Mesodermal cell (in vitro differentiated cells): Measurements from ENCODE around the gene GPC3.

ENCODE experiments used
- H3K27ac ChIP-seq: 2 replicates; pipeline ENCODE4 v1.7.0; 2013; ENCODE audit warnings: mild to moderate bottlenecking, low read depth, low read length, moderate library complexity; ENCODE audit not compliant: severe bottlenecking
- H3K36me3 ChIP-seq: 2 replicates; pipeline ENCODE4 v1.7.1; 2013; ENCODE audit warnings: mild to moderate bottlenecking, low read length, moderate library complexity; ENCODE audit not compliant: control insufficient read depth, insufficient read depth
- H3K4me1 ChIP-seq: one replicate; pipeline ENCODE4 v1.7.1; 2013; ENCODE audit warnings: mild to moderate bottlenecking, low read length; ENCODE audit not compliant: insufficient read depth, control insufficient read depth, poor library complexity, severe bottlenecking
- H3K4me3 ChIP-seq: 2 replicates; pipeline ENCODE4 v1.7.0; 2013; ENCODE audit warnings: low read length, control low read depth, mild to moderate bottlenecking; ENCODE audit not compliant: insufficient read depth, poor library complexity, severe bottlenecking; ENCODE audit errors: extremely low read depth
- H3K9me3 ChIP-seq: 2 replicates; pipeline ENCODE4 v1.7.1; 2013; ENCODE audit warnings: mild to moderate bottlenecking, low read length, moderate library complexity; ENCODE audit not compliant: control insufficient read depth
- WGBS, 2 experiments: methylation state at CpG; one replicate each; pipeline ENCODE4 v1.1.5; 2013; ENCODE audit warnings: missing lambda C conversion rate in 2 of 2; ENCODE audit not compliant: insufficient coverage in 2 of 2; 5-methylcytosine and 5-hydroxymethylcytosine counted together

Gene GPC3

DNA sequence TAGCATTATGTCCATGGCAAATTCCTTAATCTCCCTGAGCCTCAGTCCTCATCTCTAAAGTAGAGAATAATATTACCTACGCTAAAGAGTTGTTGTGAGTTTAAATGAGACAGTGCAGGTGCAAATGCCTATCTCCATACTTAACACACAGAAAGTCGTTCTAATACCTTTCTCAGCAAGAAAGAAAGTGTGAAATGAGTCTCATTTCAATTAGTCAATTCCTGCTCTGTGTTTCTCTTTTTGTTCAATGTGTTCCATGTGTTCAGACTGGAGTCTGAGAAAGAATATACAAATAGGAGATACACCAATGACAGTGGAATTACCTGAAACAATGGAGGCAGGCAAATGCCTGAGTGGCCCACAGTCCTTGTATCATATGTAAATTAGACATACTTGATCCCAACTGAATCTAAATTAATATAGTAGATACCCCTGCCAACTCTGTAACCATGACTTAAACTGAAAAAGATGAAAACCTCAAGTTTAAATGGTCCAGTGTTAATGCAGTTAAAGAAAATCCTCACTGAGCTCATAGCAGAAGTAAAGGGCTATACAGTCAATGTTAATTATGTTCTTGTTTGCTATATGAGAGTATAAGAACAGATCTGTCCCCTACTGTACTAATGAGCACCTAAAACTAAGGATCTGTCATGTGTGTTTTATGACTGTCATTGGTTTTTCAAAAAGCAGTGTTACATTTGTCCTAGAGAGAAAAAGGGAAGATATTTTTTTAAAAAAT lies 68.2 kb downstream of the GPC3 start:
- no CpG with 5 or more reads among the region's 2 CpGs for WGBS, 2 experiments
- no peaks in the 10 kb centered on the region for H3K36me3 ChIP-seq
- no peaks in the 10 kb centered on the region for H3K9me3 ChIP-seq
- H3K4me3 ChIP-seq: no peak overlapping the region
- no peak overlapping the region for H3K27ac ChIP-seq
- no peaks in the 10 kb centered on the region for H3K4me1 ChIP-seq

DNA sequence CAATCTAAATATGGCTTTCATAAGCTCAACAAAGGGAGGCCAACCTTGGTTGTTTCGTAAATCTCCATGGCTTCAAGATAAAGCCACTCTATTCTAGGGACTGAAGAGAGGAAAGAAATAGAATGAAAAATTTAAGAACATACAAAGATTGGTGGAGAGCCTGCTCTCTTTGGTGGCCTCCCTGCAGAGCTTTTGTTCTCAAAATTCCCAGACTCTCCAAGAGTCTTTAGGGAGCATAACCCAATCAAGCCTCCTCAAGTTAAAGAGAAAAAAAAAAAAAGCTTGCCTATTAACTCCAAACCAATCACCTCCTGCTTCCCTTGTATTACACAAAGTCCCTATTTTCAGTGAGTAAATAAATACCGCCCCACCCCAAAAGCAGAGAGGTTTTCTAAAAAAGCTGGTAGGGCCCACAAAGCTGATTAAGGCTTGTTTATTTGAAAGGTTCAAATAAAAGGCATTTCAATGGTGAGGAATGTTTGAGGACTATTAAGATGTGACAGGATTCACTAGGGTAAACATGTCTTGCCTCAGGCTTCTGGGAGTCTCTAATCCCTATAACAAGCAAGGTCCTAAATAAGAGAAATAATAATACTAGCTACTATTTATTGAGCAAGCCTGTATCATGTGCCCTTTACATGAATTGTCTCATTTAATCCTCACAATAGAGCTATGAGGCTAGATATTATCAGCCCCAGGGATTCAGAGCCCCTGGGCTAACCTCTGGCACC lies 71.6 kb downstream of the GPC3 start:
- H3K27ac ChIP-seq: peak overlapping the region; percentile 36
- no peaks in the 10 kb centered on the region for H3K9me3 ChIP-seq
- no peak overlapping the region for H3K4me3 ChIP-seq
- no peaks in the 10 kb centered on the region for H3K4me1 ChIP-seq
- no peaks in the 10 kb centered on the region for H3K36me3 ChIP-seq
- WGBS, 2 experiments: no CpG with 5 or more reads among the region's 2 CpGs

DNA sequence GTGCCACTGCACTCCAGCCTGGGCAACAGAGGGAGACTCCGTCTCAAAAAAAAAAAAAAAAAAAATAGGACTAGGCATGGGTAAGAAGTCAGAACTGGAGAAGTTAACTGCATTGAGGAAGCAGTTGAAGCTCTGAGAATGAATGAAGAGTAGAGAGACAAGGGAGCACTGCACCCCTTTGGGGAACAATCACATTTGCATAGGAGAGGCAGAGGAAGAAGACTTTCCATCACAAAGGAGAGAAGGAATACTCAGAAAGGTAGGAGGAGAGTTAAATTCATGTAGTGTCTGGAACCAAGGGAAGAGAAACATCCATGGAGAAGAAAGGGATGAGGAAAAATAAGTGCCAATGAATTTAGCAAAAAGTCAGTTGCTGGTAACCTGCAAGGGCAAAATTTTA lies 72.4 kb downstream of the GPC3 start:
- no peak overlapping the region for H3K4me3 ChIP-seq
- no CpG with 5 or more reads among the region's 1 CpG for WGBS, 2 experiments
- H3K27ac ChIP-seq: no peak overlapping the region
- no peaks in the 10 kb centered on the region for H3K9me3 ChIP-seq
- H3K36me3 ChIP-seq: no peaks in the 10 kb centered on the region
- H3K4me1 ChIP-seq: no peaks in the 10 kb centered on the region

DNA sequence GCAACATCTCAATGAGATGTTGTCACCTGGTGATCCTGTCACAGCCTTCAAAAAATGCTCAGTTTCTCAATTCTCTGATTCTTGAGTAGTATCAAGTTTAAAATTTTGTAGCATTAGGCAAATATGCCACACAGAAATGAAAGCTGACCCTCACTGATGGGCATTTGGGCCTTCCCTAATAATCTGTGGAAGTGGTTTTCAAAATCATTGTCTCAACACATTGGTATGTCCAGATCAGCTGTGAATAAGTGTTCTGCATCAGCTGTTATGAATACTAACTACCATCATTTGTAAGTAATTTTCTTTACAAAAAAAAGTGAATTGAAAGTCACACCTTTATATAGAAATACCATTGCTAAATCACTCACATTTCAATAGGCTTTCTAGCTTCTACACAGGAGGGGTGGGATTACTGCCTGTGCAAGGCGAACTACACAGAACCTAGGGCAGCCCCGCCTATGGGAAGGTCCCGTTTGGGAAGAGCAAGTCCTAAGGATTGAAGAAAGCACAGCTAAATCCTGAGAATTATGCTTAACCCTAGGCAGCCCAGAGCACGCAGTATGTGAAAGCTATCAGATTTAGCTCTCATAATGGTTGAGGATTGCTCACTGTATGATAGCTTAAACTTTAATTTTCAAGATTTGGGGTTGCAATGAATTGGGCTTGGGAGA lies 73.4 kb downstream of the GPC3 start:
- 40 to 100% methylated on average over 1 to 2 of the region's 4 CpGs for WGBS, 2 experiments
- H3K27ac ChIP-seq: no peak overlapping the region
- H3K9me3 ChIP-seq: no peaks in the 10 kb centered on the region

DNA sequence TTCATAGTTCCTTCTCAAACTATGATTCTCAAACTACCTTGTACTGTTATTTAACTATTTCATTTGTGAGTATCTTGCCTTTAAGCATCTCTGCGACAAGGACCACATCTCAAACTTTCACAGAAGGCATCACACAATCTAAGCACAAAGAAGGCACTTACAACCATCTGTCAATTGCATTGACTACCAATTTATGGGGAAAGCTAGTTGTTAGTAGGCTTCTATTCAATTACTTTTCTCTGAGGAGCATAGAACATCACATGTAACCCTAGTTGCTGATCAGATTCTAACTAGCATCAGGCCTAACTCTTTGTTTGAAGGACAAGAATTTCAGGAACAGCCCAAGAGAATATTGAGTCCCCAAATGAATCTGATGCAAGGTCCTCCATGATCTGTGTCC lies 74.9 kb downstream of the GPC3 start:
- H3K27ac ChIP-seq: no peak overlapping the region
- WGBS, 2 experiments: no CpG with 5 or more reads among the region's 1 CpG
- no peaks in the 10 kb centered on the region for H3K36me3 ChIP-seq
- H3K4me3 ChIP-seq: no peak overlapping the region
- H3K4me1 ChIP-seq: no peaks in the 10 kb centered on the region
- no peaks in the 10 kb centered on the region for H3K9me3 ChIP-seq

More for the DNA sequence above, 73.4 kb downstream of the GPC3 start:
- Histone ChIP-seq H3K4me3 (no peak overlapping the region), H3K4me1 (no peaks in the 10 kb centered on the region), H3K36me3 (no peaks in the 10 kb centered on the region)

DNA sequence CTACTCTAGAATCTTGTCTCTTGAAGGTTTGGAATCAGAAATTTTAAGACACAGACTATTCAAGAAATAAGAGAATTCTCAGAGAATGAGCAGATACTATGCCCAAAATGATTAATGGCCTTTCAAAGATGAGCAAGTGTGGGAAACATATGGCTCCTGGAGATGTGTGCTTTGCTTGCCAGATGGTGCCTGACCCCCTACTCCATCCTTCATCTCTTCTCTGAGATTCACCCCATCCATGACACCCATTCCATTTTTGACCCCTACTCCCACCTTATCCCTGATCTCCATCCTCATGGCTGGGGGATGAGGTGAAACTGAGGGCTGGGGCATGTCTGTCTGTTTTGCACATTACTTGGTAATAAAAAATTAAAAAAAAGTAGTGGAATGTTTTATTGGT lies 75.5 kb downstream of the GPC3 start:
- H3K9me3 ChIP-seq: no peaks in the 10 kb centered on the region

DNA sequence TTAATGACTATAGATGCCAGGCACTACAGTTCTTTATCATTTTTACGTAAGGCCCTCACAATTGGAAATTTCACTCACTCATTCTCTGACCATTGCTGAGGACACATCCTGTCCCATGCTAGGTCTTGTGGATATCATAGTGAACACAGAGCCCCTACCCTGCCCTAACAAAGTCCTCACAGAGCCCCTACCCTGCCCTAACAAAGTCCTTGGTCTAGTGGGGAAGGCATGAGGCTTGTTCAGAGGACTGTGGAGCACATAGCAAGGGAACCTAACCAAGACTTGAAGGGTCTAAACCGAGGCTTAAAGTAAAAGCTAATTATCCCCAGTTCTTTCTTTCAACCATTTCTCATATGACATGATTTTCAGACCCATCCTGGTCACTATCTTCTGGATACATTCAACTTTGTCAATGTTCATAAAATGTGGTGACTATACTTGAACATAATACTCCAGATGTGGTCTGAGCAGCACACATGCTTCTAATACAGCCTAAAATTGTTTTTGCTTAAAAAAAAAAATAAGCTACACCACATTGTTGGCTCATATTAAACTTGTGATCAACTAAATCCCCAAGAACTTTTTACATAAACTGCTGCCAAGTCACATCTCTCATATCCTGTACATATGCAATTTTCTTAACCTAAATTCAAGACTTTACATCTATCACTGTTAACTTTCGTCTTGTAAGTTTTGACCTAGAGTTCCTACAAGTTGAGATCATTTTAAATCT lies 77.0 kb downstream of the GPC3 start:
- H3K4me1 ChIP-seq: no peaks in the 10 kb centered on the region
- H3K27ac ChIP-seq: no peak overlapping the region
- 100% methylated on average over 1 of the region's 3 CpGs; no CpG with 5 or more reads in 1 of the 2 experiments for WGBS, 2 experiments
- H3K36me3 ChIP-seq: no peaks in the 10 kb centered on the region
- H3K9me3 ChIP-seq: no peaks in the 10 kb centered on the region
- no peak overlapping the region for H3K4me3 ChIP-seq

More for the DNA sequence above, 75.5 kb downstream of the GPC3 start:
- no peak overlapping the region for H3K27ac ChIP-seq
- H3K4me3 ChIP-seq: no peak overlapping the region
- H3K36me3 ChIP-seq: no peaks in the 10 kb centered on the region
- H3K4me1 ChIP-seq: no peaks in the 10 kb centered on the region

DNA sequence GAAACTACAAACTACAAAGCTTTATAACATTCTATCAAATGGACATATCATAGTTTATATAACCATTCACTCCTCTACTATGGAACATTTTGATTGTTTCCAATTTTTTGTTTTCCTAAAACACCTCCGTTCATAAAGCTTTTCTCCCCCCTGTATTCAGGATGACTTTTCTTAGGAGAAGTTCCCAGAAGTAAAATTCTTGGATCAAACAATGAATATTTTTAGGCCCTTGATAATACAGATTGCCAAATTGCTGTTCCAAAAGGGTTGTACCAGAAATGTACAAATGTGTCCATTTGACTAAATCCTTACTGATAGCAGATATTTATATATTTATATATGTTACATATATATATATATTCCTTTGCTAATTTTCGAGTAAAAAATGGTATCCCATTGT lies 77.8 kb downstream of the GPC3 start:
- Histone ChIP-seq H3K36me3 (no peaks in the 10 kb centered on the region), H3K27ac (no peak overlapping the region), H3K9me3 (no peaks in the 10 kb centered on the region), H3K4me3 (no peak overlapping the region), H3K4me1 (no peaks in the 10 kb centered on the region)
- no CpG with 5 or more reads among the region's 2 CpGs for WGBS, 2 experiments

DNA sequence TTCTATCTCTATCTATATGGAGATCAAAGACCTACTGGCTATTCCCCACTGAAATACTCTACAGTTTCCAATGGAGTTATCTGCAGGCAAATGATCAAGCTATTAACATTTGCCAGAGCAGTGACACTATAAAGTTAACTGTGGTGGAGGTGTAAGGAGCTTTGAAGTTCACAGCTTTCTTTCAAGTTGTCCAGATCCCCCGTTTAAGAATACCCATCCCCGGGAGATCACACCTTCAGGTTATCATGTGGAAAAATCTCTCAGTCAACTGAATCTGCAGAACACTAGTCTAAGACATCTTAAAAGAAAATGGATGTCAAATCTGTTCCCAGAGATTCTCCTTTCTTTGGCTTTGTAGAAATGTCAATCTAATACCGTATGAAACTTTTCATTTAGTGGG lies 80.1 kb downstream of the GPC3 start:
- H3K4me1 ChIP-seq: no peaks in the 10 kb centered on the region
- no peak overlapping the region for H3K27ac ChIP-seq
- no peaks in the 10 kb centered on the region for H3K9me3 ChIP-seq
- H3K36me3 ChIP-seq: no peaks in the 10 kb centered on the region
- H3K4me3 ChIP-seq: no peak overlapping the region
- 100% methylated on average over 1 of the region's 3 CpGs; no CpG with 5 or more reads in 1 of the 2 experiments for WGBS, 2 experiments

DNA sequence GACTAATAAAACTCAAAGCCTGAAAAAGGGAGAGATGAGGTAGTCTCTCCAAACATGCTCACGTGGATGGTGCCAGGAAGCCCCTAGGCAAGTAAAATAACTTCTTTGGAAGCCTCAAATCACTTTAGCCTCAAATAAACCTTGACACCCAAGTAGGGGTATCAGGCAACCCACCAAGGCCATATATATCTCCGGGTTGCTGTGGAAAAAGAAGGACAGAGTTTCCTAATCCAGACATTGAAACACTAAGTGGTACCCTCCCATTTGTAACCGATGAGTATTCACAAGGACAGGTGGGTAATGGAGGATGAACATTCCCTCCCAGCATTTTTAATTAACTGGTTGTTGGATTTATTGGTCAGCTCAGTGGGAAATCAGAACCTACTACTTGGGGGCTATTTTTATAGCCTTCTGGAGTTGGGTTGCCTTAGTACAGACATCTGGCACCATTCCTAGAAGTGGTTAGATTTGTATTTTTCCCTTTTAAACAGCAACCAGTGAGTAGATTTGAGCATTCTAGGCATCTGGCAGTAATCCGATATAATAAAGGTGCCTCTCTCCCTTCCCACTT lies 87.7 kb downstream of the GPC3 start:
- Histone ChIP-seq H3K9me3 (no peaks in the 10 kb centered on the region), H3K36me3 (no peaks in the 10 kb centered on the region), H3K4me3 (no peak overlapping the region), H3K27ac (no peak overlapping the region), H3K4me1 (no peaks in the 10 kb centered on the region)
- WGBS, 2 experiments: no CpG with 5 or more reads among the region's 4 CpGs
